Stimulated activated CD4-positive, alpha-beta T cell treated with anti-CD3 and anti-CD28 coated beads, Interleukin-4, amount 100 ng/mL, for 1 hour (primary cell): ENCODE measurements around the gene SENP2.
"Not testable (repeated sequence)": the region's sequence is repeated elsewhere in the genome, so short reads cannot be mapped to it uniquely, and the experiment has no call there.

Source experiments
- DNase-seq: peaks from one replicate; pipeline ENCODE4 v3.0.0-alpha.2; 2020

SENP2 gene

GRCh38 chr3:185585859-185586685 is at the start of gene SENP2:
Gene SENP2 (plus strand): TSS chr3:185586295. CDS start chr3:185586414, 119 bp downstream.
- DNase-seq = peak; percentile 99

DNA sequence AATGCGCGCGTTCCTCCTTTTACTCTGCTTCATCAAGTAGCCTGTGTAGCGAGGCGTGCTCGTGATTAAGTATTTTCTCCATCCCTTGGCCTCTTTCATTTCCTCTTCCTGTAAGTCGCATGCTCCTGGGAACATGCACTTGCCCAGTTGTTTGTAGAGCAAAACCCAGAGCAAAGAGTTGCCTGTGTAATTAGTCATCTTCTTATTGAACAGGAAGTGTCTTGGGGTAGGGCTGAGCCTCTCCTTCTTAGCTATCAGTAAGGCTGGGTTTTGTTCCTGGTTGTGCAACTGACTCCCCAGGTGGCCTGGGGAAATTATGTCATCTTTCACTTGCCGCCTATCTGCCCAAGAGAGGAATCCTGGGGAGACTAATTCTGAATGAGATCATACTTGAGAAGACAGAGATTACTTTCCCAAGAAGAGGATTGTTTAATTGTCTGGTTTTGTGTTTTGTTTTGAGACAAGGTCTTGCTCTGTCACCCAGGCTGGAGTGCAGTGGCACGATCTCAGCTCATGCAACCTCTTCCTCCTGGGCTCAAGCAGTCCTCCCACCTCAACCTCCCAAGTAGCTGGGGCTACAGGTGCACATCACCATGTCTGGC is 48.6 kb upstream of the SENP2 start:
- DNase-seq = no peak

- DNase-seq = no peak
These were observed 46.2 kb upstream of the SENP2 start for GRCh38 chr3:185539934-185540333.

GRCh38 chr3:185540695-185541094 is 45.4 kb upstream of the SENP2 start:
- no peak for DNase-seq

DNA sequence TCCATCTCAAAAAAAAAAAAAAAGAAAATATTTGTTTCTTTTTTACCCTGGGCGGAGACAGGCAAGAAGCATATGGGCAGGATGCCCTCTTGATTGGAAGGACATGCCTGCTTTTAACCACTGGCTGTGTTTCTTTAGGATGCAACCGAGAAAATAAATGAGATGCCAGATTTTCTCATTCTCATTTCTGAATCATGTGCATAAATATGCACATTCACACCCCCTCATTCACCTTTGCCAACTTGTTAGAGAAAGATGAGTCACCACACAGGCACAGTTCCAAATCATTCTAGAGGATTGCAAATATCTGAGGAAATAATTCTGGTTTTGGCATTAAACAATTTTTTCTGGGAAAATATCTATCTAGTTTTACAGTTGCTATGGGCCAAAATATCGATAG is 37.0 kb upstream of the SENP2 start:
- DNase-seq = no peak

GRCh38 chr3:185549651-185550111 is 36.4 kb upstream of the SENP2 start:
- no peak for DNase-seq

GRCh38 chr3:185552358-185552877 is 33.7 kb upstream of the SENP2 start, which contains the start of gene LIPH:
Gene LIPH (minus strand): TSS chr3:185552588. CDS start chr3:185552471, 117 bp downstream.
- no peak for DNase-seq

- DNase-seq = no peak
These were observed 31.0 kb upstream of the SENP2 start for GRCh38 chr3:185555101-185555501.

- DNase-seq = no peak
These were observed 30.2 kb upstream of the SENP2 start for GRCh38 chr3:185555860-185556347.

DNA sequence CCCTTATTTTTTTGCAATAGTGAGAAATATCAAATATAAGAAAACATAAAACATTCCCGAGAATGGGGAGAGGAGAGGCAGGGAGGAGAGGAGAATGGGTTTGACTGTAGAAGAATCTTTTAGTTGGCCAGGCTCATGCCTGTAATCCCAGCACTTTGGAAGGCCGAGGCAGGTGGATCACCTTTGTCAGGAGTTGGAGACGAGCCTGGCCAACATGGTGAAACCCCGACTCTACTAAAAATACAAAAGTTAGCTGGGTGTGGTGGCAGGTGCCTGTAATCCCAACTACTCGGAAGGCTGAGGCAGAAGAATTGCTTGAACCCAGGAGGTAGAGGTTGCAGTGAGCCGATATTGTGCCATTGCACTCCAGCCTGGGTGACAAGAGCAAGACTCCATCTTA is 29.5 kb upstream of the SENP2 start:
- DNase-seq = not testable (repeated sequence)

DNA sequence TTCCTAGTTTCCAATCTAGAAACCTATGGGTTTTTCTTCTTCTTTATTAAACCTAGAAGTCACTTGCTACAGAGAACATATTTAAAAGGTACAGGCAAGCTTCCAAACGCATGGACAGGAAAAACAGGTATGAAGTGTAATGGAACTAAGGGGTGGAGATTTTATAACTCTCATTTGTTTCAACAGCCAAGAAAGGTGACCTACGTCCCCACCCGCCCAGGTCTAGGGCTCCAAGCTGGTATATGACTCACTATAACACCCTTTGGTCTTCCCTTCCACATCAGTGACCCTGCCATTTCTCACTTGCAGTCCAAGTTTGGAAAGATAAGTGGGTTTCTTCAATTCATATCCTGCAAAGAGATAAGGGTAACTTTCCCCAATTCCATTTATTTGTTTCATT is 27.7 kb upstream of the SENP2 start:
- no peak for DNase-seq

DNA sequence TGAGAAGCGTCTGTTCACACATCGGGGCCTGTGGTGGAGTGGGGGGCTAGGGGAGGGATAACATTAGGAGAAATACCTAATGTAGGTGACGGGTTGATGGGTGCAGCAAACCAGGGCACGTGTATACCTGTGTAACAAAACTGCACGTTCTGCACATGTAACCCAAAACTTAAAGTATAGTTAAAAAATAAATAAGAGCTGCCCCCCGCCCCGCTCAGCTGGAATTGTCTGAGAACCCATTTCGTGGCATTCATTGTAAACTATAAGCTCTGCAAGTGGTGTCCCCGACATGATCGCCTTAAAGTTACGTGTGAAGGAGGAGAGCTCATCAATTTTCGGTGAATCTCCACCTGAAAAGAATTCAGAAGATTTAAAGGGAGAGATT is 26.4 kb upstream of the SENP2 start:
- DNase-seq = no peak

DNA sequence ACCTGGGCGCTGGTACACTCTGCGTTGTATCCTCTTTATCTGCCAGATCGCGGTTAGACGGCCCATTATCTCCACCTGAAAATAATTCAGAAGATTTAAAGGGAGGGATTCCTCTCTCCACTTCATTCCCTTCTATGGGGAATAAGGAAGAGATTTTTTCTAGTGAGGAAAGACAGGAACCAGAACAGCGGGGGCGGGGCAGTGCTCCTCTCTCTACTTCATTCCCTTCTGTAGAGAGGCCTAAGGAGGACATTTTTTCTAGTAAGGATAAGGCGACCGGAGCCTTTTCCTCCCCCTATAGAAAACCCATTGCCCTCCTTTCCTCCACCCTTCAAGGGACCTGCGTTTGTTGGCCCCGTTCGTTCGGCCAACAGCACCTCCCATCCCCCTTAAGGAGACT is 25.4 kb upstream of the SENP2 start:
- no peak for DNase-seq

DNA sequence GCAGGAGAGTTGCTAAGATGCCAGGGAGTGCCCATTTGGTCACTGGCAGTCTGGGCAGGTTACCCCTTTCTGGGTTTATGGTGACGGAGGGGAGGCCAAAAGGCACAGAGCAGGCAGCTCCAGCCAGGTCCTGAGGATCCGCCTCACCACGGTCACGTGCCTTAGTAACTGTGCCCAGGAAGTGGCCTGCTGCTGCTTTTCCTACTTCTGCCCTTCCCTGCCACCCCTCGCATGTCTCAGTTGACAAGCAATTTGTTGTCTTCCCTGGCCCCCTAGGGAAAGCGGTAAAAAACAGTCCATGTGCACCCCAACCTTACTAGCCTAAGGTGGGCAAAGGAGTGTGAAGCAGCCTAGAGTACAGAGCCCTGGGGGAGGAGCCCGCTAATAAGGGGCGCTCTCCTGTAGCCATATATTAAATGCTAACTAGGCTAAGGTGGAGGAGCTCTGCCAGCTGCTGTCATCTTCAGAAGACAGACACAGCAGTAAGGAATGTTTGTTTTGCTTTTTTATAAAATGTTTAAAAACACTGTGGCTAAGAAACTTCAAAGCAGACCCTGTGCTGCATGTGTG is 24.6 kb upstream of the SENP2 start:
- DNase-seq = no peak

DNA sequence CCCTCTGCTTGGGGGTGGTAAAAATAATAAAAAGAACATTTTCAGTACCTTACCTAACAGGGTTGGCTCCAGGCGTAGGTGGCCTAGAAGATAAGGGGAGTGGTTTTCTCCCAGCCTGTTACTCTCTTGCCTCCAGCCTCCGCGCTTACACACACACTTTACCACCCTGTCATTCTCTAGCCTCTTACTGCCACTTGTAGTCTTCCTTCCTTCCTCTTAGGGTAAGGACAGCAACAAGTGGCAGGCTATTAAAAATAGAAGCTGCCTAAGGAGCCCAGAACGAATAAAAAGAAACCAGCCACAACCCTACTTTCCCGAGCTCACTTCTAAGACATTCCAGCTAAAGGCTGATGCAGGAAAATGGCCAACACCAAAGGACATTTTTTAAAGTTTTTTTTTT is 24.1 kb upstream of the SENP2 start:
- DNase-seq = no peak

GRCh38 chr3:185572183-185572582 is 13.9 kb upstream of the SENP2 start:
- DNase-seq = no peak

DNA sequence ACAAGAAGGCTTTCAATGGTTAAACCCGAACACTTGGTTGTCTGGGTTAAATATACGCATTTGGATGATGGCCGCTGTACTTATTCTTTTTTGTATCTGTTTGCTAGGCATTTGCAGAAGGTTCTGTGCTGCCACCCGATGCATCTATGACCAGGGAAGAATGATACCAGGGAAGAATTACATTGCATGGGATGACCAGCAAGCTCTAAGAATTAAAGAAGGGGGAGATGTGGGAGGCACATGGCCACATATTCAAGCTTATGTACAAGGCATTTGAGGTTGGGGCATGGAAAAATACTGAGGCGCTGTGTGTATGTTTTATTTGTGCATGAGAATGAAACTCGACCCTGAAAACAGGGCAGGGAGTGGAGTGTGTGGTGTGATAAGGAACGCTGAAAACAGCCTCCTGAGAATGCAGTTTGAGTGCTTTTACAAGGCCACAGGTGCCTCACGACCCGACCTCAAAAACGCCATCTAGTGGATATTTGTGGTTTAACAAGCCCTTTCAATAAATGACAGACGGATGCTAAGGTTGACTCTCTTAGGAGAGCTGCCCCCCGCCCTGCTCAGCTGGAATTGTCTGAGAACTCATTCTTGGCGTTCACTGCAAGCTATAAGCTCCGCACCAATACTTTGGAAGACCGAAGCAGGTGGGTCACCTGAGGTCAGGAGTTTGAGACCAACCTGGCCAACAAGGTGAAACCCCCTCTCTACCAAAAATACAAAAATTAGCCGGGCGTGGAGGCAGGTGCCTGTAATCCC is 10.8 kb upstream of the SENP2 start:
- peak; percentile 22 for DNase-seq

GRCh38 chr3:185582236-185582635 is 3.9 kb upstream of the SENP2 start:
- DNase-seq = no peak

- no peak for DNase-seq
These were observed 3.2 kb upstream of the SENP2 start for GRCh38 chr3:185582871-185583270.

DNA sequence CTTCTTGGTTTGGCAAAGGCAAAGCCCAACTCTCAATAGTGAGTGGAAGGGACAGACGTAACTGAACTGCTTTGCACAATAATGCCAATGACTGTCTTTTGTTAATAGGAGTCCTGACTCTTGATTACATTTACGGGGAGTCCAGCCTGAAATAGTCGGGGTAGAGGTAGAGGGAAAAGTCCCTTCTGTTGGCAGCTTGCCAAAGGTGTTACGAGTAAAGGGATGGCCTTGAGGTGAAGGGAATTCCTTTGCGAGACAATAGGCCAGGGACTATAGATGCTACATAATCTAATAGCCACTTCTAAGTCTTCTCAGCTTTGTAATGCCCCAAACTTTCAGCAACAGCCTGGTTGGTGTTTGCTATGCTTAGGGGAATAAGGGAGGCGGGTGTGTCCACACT is 2.2 kb upstream of the SENP2 start:
- no peak for DNase-seq

DNA sequence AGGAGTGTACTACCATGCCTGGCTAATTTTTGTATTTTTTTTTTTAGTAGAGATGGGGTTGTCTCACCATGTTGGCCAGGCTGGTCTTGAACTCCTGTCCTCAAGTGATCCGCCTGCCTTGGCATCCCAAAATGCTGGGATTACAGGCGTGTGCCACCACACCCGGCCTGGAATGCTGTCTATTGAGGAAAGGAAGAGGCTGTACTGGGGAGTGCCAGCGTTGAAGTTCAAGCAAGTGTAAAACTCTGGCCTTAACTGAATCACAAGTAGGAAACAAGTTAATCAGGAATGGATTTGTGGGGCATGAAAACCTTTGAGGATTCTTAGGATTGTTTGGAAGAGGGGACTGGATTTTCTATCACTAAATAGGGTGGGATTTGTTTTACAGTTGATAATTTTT is 1.4 kb upstream of the SENP2 start:
- no peak for DNase-seq

GRCh38 chr3:185585518-185585858 is 607 bp upstream of the SENP2 start:
- no peak for DNase-seq

DNA sequence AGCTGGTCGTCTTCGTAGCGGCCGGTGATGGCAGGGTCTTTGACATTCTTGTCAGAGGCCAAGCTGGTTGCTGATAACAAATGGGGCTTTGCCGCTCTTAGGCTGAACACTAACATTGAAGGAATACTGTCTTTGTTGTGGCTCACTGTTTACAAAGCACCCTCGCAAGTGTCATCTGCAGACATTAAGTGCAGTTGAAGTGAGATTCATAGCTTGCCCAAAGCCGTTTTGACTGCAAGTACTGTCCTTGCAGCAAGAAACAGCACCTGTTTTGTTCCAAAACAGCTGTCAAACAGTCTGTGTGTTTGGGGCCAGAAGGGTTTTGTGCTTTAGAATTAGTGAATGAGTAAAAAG is 568 bp downstream of the SENP2 start:
- DNase-seq = no peak
